K562 (cell line): Measurements from ENCODE around the gene MGAM2. TPM values are rescaled to one million over a fixed set of nuclear protein-coding genes. Genes with fewer than 3 reads are reported as not detected.

Experiments
- ATAC-seq: fragments of 200-7000 bp; cut with Tn5 transposase; 3 replicates; pipeline ENCODE4 v1.9.1; 2020; ENCODE audit warnings: moderate library complexity
- BruUV-seq: library from RNA; stranded (reverse); fragments of 400-500 nt; replicated peaks from 2 replicates; lab custom pipeline; 2021; lab: Mats Ljungman, UMichigan
- CTCF ChIA-PET: fragments of 300-600 bp; formaldehyde crosslinking; extraction: SDS; loops from one replicate; lab custom pipeline; 2021; ENCODE audit warnings: low intra/inter-chr PET ratio; lab: Yijun Ruan, JAX
- POLR2A ChIA-PET: fragments of 300-600, 350-650 bp; sonication (Branson Sonifier 250); formaldehyde crosslinking; extraction: SDS; loops from one replicate; lab custom pipeline; 2021; ENCODE audit warnings: antibody characterized with exemption, inconsistent platforms; lab: Yijun Ruan, JAX
- DNase-seq, 4 experiments: peaks; one replicate each; pipeline versions ENCODE4 v3.0.0 to v3.0.0-alpha.2; 2011 to 2018; ENCODE audit warnings: low spot score in 3 of 4, mixed read lengths in 3 of 4; ENCODE audit errors: extremely low read depth in 1 of 4
- FAIRE-seq: peaks from 2 replicates; lab custom pipeline; 2011; peaks lifted over from hg19 to GRCh38; lab: Jason Lieb, UNC
- H2AFZ ChIP-seq: 2 replicates; pipeline ENCODE4 v1.6.0; 2011; ENCODE audit warnings: low read depth, low read length, control low read depth, inconsistent platforms
- H3K27ac ChIP-seq: fragments of 200-600 bp; 3 replicates; pipeline ENCODE4 v1.8.0; 2011; ENCODE audit warnings: low read depth, mild to moderate bottlenecking, control low read depth, inconsistent platforms, low read length, moderate library complexity, mixed read lengths; ENCODE audit errors: extremely low read depth
- H3K27me3 ChIP-seq, 2 experiments: fragments of 300-600 bp in 1 of 2; 2 replicates in 1 of 2; 3 replicates in 1 of 2; pipeline versions ENCODE4 v1.6.0 to v1.8.0; 2011; ENCODE audit warnings: inconsistent platforms in 2 of 2, low read length in 2 of 2, mild to moderate bottlenecking in 1 of 2, mixed read lengths in 1 of 2, moderate library complexity in 1 of 2; ENCODE audit not compliant: control insufficient read depth in 2 of 2, insufficient read depth in 2 of 2
- H3K36me3 ChIP-seq: fragments of 300-600 bp; 3 replicates; pipeline ENCODE4 v1.8.0; 2011; ENCODE audit warnings: mild to moderate bottlenecking, low read length, inconsistent platforms; ENCODE audit not compliant: control insufficient read depth, insufficient read depth
- H3K4me1 ChIP-seq, 2 experiments: fragments of 200-600 bp in 1 of 2; replicated peaks in 1 of 2; 2 replicates in 1 of 2; 3 replicates in 1 of 2; pipeline versions ENCODE4 v1.5.1 to v1.8.0; 2011; ENCODE audit warnings: inconsistent platforms in 2 of 2, low read length in 2 of 2, mild to moderate bottlenecking in 1 of 2, mixed read lengths in 1 of 2, moderate library complexity in 1 of 2; ENCODE audit not compliant: control insufficient read depth in 2 of 2, insufficient read depth in 2 of 2
- H3K4me2 ChIP-seq: 2 replicates; pipeline ENCODE4 v1.6.1; 2011; ENCODE audit warnings: low read length, control low read depth, inconsistent platforms, mixed read lengths; ENCODE audit not compliant: insufficient read depth
- H3K4me3 ChIP-seq: fragments of 200-600 bp; sonication (generic), shearing (Covaris generic); 2 replicates; pipeline ENCODE4 v1.5.1; 2016; ENCODE audit warnings: control low read depth, inconsistent platforms
- H3K79me2 ChIP-seq: fragments of 200-600 bp; 3 replicates; pipeline ENCODE4 v1.8.0; 2011; ENCODE audit warnings: low read length, inconsistent platforms; ENCODE audit not compliant: control insufficient read depth, insufficient read depth
- H3K9ac ChIP-seq, 2 experiments: 2 replicates each; pipeline versions ENCODE4 v1.6.0 to v1.6.1; 2011; ENCODE audit warnings: low read depth in 2 of 2, low read length in 2 of 2, control low read depth in 1 of 2, inconsistent platforms in 1 of 2, mild to moderate bottlenecking in 1 of 2, mixed read lengths in 1 of 2; ENCODE audit not compliant: insufficient read depth in 1 of 2
- H3K9me1 ChIP-seq: one replicate; pipeline ENCODE4 v1.6.0; 2011; ENCODE audit warnings: inconsistent platforms, mild to moderate bottlenecking, low read length, moderate library complexity; ENCODE audit not compliant: control insufficient read depth, insufficient read depth
- H3K9me3 ChIP-seq: replicated peaks from 2 replicates; pipeline ENCODE4 v1.5.1; 2011; ENCODE audit warnings: low read depth, low read length, inconsistent platforms; ENCODE audit not compliant: control insufficient read depth, insufficient read depth
- H4K20me1 ChIP-seq: replicated peaks from 2 replicates; pipeline ENCODE4 v1.6.1; 2011; ENCODE audit warnings: low read length, inconsistent platforms, mixed read lengths; ENCODE audit not compliant: control insufficient read depth, insufficient read depth
- BRCA1 ChIP-seq, 2 experiments: fragments of 450-650 bp in 1 of 2; sonication (generic) in 1 of 2; formaldehyde crosslinking in 1 of 2; IDR thresholded peaks; 2 replicates each; pipeline versions ENCODE4 v1.5.0 to v1.6.1; 2017 to 2020; ENCODE audit warnings: mild to moderate bottlenecking in 1 of 2, missing genetic modification reagents in 1 of 2
- C11orf30 ChIP-seq: fragments of 450-650 bp; IDR thresholded peaks from 2 replicates; pipeline ENCODE4 v1.6.1; 2016; ENCODE audit warnings: low read depth, mild to moderate bottlenecking
- KLF6 ChIP-seq: fragments of 250-450 bp; sonication (Bioruptor Pico); IDR thresholded peaks from 2 replicates; pipeline ENCODE4 v1.4.0; 2020; ENCODE audit warnings: mild to moderate bottlenecking, moderate library complexity, borderline replicate concordance
- LEF1 ChIP-seq: fragments of 450-650 bp; IDR thresholded peaks from 2 replicates; pipeline ENCODE4 v1.6.1; 2016; ENCODE audit warnings: mild to moderate bottlenecking
- MTA3 ChIP-seq: fragments of 450-650 bp; formaldehyde crosslinking; IDR thresholded peaks from 2 replicates; pipeline ENCODE4 v1.6.1; 2017; ENCODE audit warnings: mild to moderate bottlenecking, borderline replicate concordance
- MYC ChIP-seq, 2 experiments: fragments of 250-450 bp in 1 of 2; sonication (Bioruptor Pico) in 1 of 2; IDR thresholded peaks; 2 replicates each; pipeline versions ENCODE4 v1.5.1 to v1.6.1; 2012 to 2021; ENCODE audit warnings: low read depth in 2 of 2, borderline replicate concordance in 1 of 2, improper control_type of control experiment in 1 of 2, low read length in 1 of 2, mild to moderate bottlenecking in 1 of 2, moderate library complexity in 1 of 2
- NFIC ChIP-seq: fragments of 450-650 bp; IDR thresholded peaks from 2 replicates; pipeline ENCODE4 v1.6.1; 2017; ENCODE audit warnings: mild to moderate bottlenecking, inconsistent platforms
- NFRKB ChIP-seq: fragments of 450-650 bp; IDR thresholded peaks from 2 replicates; pipeline ENCODE4 v1.6.1; 2016; ENCODE audit warnings: low read depth
- NR1H2 ChIP-seq: sonication (generic); formaldehyde crosslinking; IDR thresholded peaks from 2 replicates; pipeline ENCODE4 v1.4.0; 2020; ENCODE audit warnings: mild to moderate bottlenecking, missing genetic modification reagents
- RBM22 ChIP-seq: fragments of 200-400 bp; formaldehyde crosslinking; IDR thresholded peaks from 2 replicates; pipeline ENCODE4 v1.6.1; 2018; ENCODE audit warnings: low read length, low read depth; ENCODE audit not compliant: poor library complexity, severe bottlenecking
- RUNX1 ChIP-seq: sonication (generic); IDR thresholded peaks from 2 replicates; pipeline ENCODE4 v1.6.1; 2016; ENCODE audit warnings: antibody characterized with exemption, low read depth
- THAP12 ChIP-seq: fragments of 250-450 bp; sonication (Bioruptor Pico); IDR thresholded peaks from 2 replicates; pipeline ENCODE4 v1.9.0; 2021; ENCODE audit warnings: mild to moderate bottlenecking, inconsistent platforms
- TRIM25 ChIP-seq: fragments of 450-650 bp; IDR thresholded peaks from 2 replicates; pipeline ENCODE4 v1.7.0; 2016; ENCODE audit warnings: borderline replicate concordance
- ZNF212 ChIP-seq: fragments of 450-650 bp; formaldehyde crosslinking; IDR thresholded peaks from 2 replicates; pipeline ENCODE4 v1.4.0; 2020; ENCODE audit warnings: mild to moderate bottlenecking
- ZNF695 ChIP-seq: fragments of 450-650 bp; formaldehyde crosslinking; IDR thresholded peaks from 2 replicates; pipeline ENCODE4 v1.4.0; 2020; ENCODE audit warnings: mild to moderate bottlenecking, moderate library complexity
- ZNF79 ChIP-seq: fragments of 250-450 bp; sonication (Bioruptor Pico); IDR thresholded peaks from 2 replicates; pipeline ENCODE4 v1.4.0; 2020; ENCODE audit warnings: low read depth, mild to moderate bottlenecking, moderate library complexity
- WGBS: fragments of 100-300 bp; shearing (Covaris generic); methylation state at CpG from one replicate; pipeline ENCODE4 v1.1.6; 2016; ENCODE audit warnings: low coverage, mixed read lengths; ENCODE audit not compliant: insufficient coverage; ENCODE audit errors: missing lambda C conversion rate; 5-methylcytosine and 5-hydroxymethylcytosine counted together
- in situ Hi-C: fragments of 300-500 bp; cut with MboI; formaldehyde crosslinking; loops from 4 replicates; pipeline ENCODE4 v1.15.0; 2018; ENCODE audit warnings: inconsistent platforms, mixed read lengths
- intact Hi-C: fragments of 100-400 bp; cut with micrococcal nuclease; formaldehyde crosslinking; loops from 2 replicates; pipeline ENCODE4 v1.14.2; 2022
- polyA plus RNA-seq, 8 experiments: library from polyadenylated mRNA; depleted of rRNA in 4 of 8; stranded (reverse) in 5 of 8; unstranded in 3 of 8; fragments of >200 nt; fragmentation: Nextera tagmentation in 2 of 8; fragmentation: Illumina TruSeq in 1 of 8; extraction: Ambion mirVana in 2 of 8; extraction: Trizol in 1 of 8; gene quantifications; 2 replicates each; pipeline versions ENCODE4 v1.2.1 to v1.2.3, GENCODE V29; 2011 to 2014; ENCODE audit warnings: inconsistent platforms in 1 of 8, missing spikeins in 1 of 8
- total RNA-seq, 7 experiments: library from RNA; depleted of rRNA in 6 of 7; stranded (reverse); fragments of >200 nt in 6 of 7; fragmentation: Illumina TruSeq in 2 of 7; extraction: Trizol in 2 of 7; gene quantifications; 2 replicates each; pipeline versions ENCODE4 v1.2.1 to v1.2.3, GENCODE V29; 2011 to 2021; ENCODE audit warnings: low replicate concordance in 1 of 7

Gene MGAM2
- total and polyA plus RNA-seq, 9 of the 15 experiments (the other 6 are each of a cell fraction or from before 2014, with no cell fraction given), result 0.03 TPM; not detected in 8

DNA sequence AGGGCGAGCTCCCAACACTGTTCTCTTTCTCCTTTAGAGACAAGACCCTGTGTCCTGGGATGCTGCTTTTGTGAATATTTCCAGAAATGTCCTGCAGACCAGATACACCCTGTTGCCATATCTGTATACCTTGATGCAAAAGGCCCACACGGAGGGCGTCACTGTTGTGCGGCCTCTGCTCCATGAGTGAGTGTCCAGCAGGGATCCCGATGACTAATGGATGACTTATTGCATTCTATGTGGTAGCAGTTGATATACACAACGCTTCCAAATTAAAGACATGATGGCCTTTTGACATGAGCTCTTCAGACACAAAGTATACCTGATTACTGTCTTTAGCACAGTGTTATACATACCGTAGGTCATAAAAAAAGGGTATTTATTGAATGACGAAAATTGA lies 45.0 kb upstream of the MGAM2 start:
- POLR2A ChIA-PET, result no interaction called here
- intact Hi-C loops, result no loop called here
- no TSS peak for BruUV-seq
- TF ChIP-seq MTA3 (no peak), ZNF695 (CRISPR knock-in tag) (no peak), TRIM25 (no peak), ZNF79 (CRISPR knock-in tag) (no peak), C11orf30 (no peak), RUNX1 (no peak), LEF1 (no peak), KLF6 (no peak), ZNF212 (no peak), MYC (IDR thresholded peaks at IDR 0.05; ENCODE audit: low read depth, low read length) (no peak), MYC (CRISPR knock-in tag; IDR thresholded peaks at IDR 0.05; ENCODE audit: borderline replicate concordance, low read depth) (no peak), NFIC (no peak), NFRKB (no peak), THAP12 (CRISPR knock-in tag) (no peak), BRCA1 (IDR thresholded peaks at IDR 0.05) (no peak), BRCA1 (CRISPR knock-in tag; IDR thresholded peaks at IDR 0.05) (no peak), RBM22 (no peak), NR1H2 (CRISPR knock-in tag) (no peak)

More for the DNA sequence above, 45.0 kb upstream of the MGAM2 start:
- Histone ChIP-seq H3K36me3 (no peaks in the 10 kb centered on the region), H3K27me3 (no peaks in the 10 kb centered on the region), H3K9me1 (no peaks in the 10 kb centered on the region), H4K20me1 (no peaks in the 10 kb centered on the region), H3K4me3 (no peak overlapping the region), H3K79me2 (no peaks in the 10 kb centered on the region), H3K4me2 (no peak overlapping the region), H3K9ac (no peak overlapping the region), H3K9me3 (no peaks in the 10 kb centered on the region), H2AFZ (no peak overlapping the region), H3K27ac (no peak overlapping the region), H3K4me1 (no peaks in the 10 kb centered on the region)
- DNase-seq (no peak), FAIRE-seq (no peak), ATAC-seq (no peak)
- WGBS, result under 1% methylated on average over 8 of the region's 8 CpGs
- CTCF ChIA-PET, result no interaction called here
- in situ Hi-C loops, result no loop called here
